ENCODE data around the gene PTH1R.

The PTH1R gene

DNA sequence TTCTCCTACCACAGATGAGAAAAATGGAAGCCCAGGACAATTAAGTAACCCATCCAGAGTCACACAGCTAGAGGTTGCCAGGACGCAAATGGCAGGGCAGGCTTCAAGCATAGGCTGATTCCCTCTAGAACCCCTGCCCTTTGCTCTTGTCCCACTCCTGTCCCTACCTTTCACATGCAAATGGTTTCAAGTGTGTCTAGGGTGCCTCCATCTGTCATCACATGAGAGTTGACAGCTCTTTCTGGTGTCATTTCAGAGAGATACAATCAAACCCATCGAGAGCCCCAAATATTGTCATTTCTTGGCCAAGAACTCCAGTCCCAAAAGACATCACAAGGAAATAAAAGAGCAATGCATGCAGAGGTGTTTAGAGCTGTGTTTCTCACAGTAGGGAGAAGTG, 75.3 kb downstream of the PTH1R start:
- no peak for DNase-seq

All from activated effector memory CD4-positive, alpha-beta T cell treated with Interleukin-2 at 50 U/mL for 16 hours (primary cell).